K562 (cell line): Measurements from ENCODE around the gene SRGN. TPM values are rescaled to one million over a fixed set of nuclear protein-coding genes. Genes with fewer than 3 reads are reported as not detected.

Experiments used
- ADNP ChIP-seq: fragments of 200-800 bp; sonication (Bioruptor generic); IDR thresholded peaks from 2 replicates; pipeline ENCODE4 v1.6.1; 2016; ENCODE audit warnings: missing genetic modification characterization, missing compliant biosample characterization
- BCL6 ChIP-seq: fragments of 250-450 bp; sonication (Bioruptor Pico); IDR thresholded peaks from 2 replicates; pipeline ENCODE4 v1.4.0; 2020
- CBX2 ChIP-seq: fragments of 200-600 bp; sonication (generic); IDR thresholded peaks from one replicate; pipeline ENCODE4 v1.6.1; 2012; ENCODE audit warnings: mild to moderate bottlenecking, low read length, inconsistent platforms; ENCODE audit not compliant: insufficient read depth, poor library complexity, severe bottlenecking
- CREB1 ChIP-seq, 2 experiments: sonication (generic) in 1 of 2; formaldehyde crosslinking in 1 of 2; IDR thresholded peaks; 2 replicates each; pipeline versions ENCODE4 v1.6.1 to v1.8.0; 2012 to 2022; ENCODE audit warnings: inconsistent platforms in 1 of 2, mild to moderate bottlenecking in 1 of 2, missing genetic modification reagents in 1 of 2, moderate library complexity in 1 of 2
- DNMT1 ChIP-seq: fragments of 450-650 bp; IDR thresholded peaks from 2 replicates; pipeline ENCODE4 v1.6.1; 2016; ENCODE audit warnings: antibody characterized with exemption, mild to moderate bottlenecking
- E2F1 ChIP-seq: sonication (generic); formaldehyde crosslinking; IDR thresholded peaks from 2 replicates; pipeline ENCODE4 v1.8.1; 2023; ENCODE audit warnings: mild to moderate bottlenecking, missing genetic modification reagents, moderate library complexity
- FOXJ2 ChIP-seq: fragments of 200-800 bp; sonication (Bioruptor generic); IDR thresholded peaks from 2 replicates; pipeline ENCODE4 v1.6.1; 2016; ENCODE audit warnings: missing genetic modification characterization, missing compliant biosample characterization
- HMBOX1 ChIP-seq: sonication (generic); IDR thresholded peaks from 2 replicates; pipeline ENCODE4 v1.6.1; 2016
- HMGN3 ChIP-seq: IDR thresholded peaks from 2 replicates; pipeline ENCODE4 v1.6.1; 2011; ENCODE audit warnings: borderline replicate concordance, low read depth, mild to moderate bottlenecking, mixed read lengths, low read length; ENCODE audit not compliant: insufficient read length; ENCODE audit errors: extremely low read depth
- ILK ChIP-seq: fragments of 450-650 bp; IDR thresholded peaks from 2 replicates; pipeline ENCODE4 v1.6.1; 2016; ENCODE audit warnings: missing genetic modification characterization, low read depth, mild to moderate bottlenecking, missing compliant biosample characterization, moderate library complexity, borderline replicate concordance
- KDM5B ChIP-seq: fragments of 200-600 bp; sonication (generic); IDR thresholded peaks from 2 replicates; pipeline ENCODE4 v1.6.1; 2012; ENCODE audit warnings: low read depth, mild to moderate bottlenecking, moderate library complexity, low read length, control low read depth, inconsistent platforms; ENCODE audit not compliant: insufficient replicate concordance
- LCOR ChIP-seq: sonication (generic); formaldehyde crosslinking; IDR thresholded peaks from 2 replicates; pipeline ENCODE4 v1.8.0; 2022; ENCODE audit warnings: mild to moderate bottlenecking, missing genetic modification reagents
- MTA2 ChIP-seq: fragments of 450-650 bp; IDR thresholded peaks from 2 replicates; pipeline ENCODE4 v1.6.1; 2016; ENCODE audit warnings: low read depth
- MYNN ChIP-seq, 2 experiments: sonication (generic); formaldehyde crosslinking in 1 of 2; IDR thresholded peaks; 2 replicates each; pipeline versions ENCODE4 v1.5.0 to v1.6.1; 2016 to 2020; ENCODE audit warnings: antibody characterized with exemption in 1 of 2, missing genetic modification reagents in 1 of 2
- NUFIP1 ChIP-seq: fragments of 450-650 bp; IDR thresholded peaks from 2 replicates; pipeline ENCODE4 v1.6.1; 2018; ENCODE audit not compliant: partially characterized antibody
- PURB ChIP-seq: sonication (generic); formaldehyde crosslinking; IDR thresholded peaks from 2 replicates; pipeline ENCODE4 v1.9.0; 2021; ENCODE audit warnings: low read depth, mild to moderate bottlenecking, missing genetic modification reagents
- RAD21 ChIP-seq, 2 experiments: fragments of 250-450 bp in 1 of 2; fragments of 450-650 bp in 1 of 2; sonication (Bioruptor Pico) in 1 of 2; formaldehyde crosslinking in 1 of 2; IDR thresholded peaks in 1 of 2; conservative IDR thresholded peaks in 1 of 2; 2 replicates each; pipeline versions ENCODE4 v1.4.0 to v1.8.0; 2020 to 2022; ENCODE audit warnings: mild to moderate bottlenecking in 2 of 2, moderate library complexity in 1 of 2
- RB1 ChIP-seq: fragments of 450-650 bp; IDR thresholded peaks from 2 replicates; pipeline ENCODE4 v1.6.1; 2017; ENCODE audit warnings: low read depth, mild to moderate bottlenecking
- RCOR1 ChIP-seq, 2 experiments: IDR thresholded peaks; 2 replicates each; pipeline ENCODE4 v1.6.1; 2012; ENCODE audit warnings: low read depth in 2 of 2, low read length in 2 of 2, borderline replicate concordance in 1 of 2, improper control_type of control experiment in 1 of 2
- SAP30 ChIP-seq: fragments of 200-600 bp; sonication (generic); IDR thresholded peaks from 2 replicates; pipeline ENCODE4 v1.6.1; 2012; ENCODE audit warnings: borderline replicate concordance, low read depth, mild to moderate bottlenecking, moderate library complexity, low read length, control low read depth, inconsistent platforms; ENCODE audit not compliant: insufficient read depth, poor library complexity, severe bottlenecking
- STAT5A ChIP-seq: IDR thresholded peaks from 2 replicates; pipeline ENCODE4 v1.6.1; 2012; ENCODE audit warnings: low read length, inconsistent platforms, borderline replicate concordance
- TRIM28 ChIP-seq: fragments of 450-650 bp; IDR thresholded peaks from 2 replicates; pipeline ENCODE4 v1.6.1; 2017
- TSC22D4 ChIP-seq: fragments of 450-650 bp; IDR thresholded peaks from 2 replicates; pipeline ENCODE4 v1.6.1; 2016; ENCODE audit warnings: missing genetic modification characterization, missing biosample characterization, control low read depth
- VEZF1 ChIP-seq: fragments of 200-800 bp; sonication (Bioruptor generic); IDR thresholded peaks from 2 replicates; pipeline ENCODE4 v1.6.1; 2017; ENCODE audit warnings: missing genetic modification characterization, missing compliant biosample characterization
- polyA plus RNA-seq, 8 experiments: library from polyadenylated mRNA; depleted of rRNA in 4 of 8; stranded (reverse) in 5 of 8; unstranded in 3 of 8; fragments of >200 nt; fragmentation: Nextera tagmentation in 2 of 8; fragmentation: Illumina TruSeq in 1 of 8; extraction: Ambion mirVana in 2 of 8; extraction: Trizol in 1 of 8; gene quantifications; 2 replicates each; pipeline versions ENCODE4 v1.2.1 to v1.2.3, GENCODE V29; 2011 to 2014; ENCODE audit warnings: inconsistent platforms in 1 of 8, missing spikeins in 1 of 8
- total RNA-seq, 7 experiments: library from RNA; depleted of rRNA in 6 of 7; stranded (reverse); fragments of >200 nt in 6 of 7; fragmentation: Illumina TruSeq in 2 of 7; extraction: Trizol in 2 of 7; gene quantifications; 2 replicates each; pipeline versions ENCODE4 v1.2.1 to v1.2.3, GENCODE V29; 2011 to 2021; ENCODE audit warnings: low replicate concordance in 1 of 7

Gene SRGN
- total and polyA plus RNA-seq, 9 of the 15 experiments (the other 6 are each of a cell fraction or from before 2014, with no cell fraction given): 136 to 304 (median 180) TPM

GRCh38 chr10:69123747-69124562, 36.1 kb downstream of the SRGN start, which contains the start of gene VPS26A (continued):
- no peak for TF ChIP-seq RCOR1 (IDR thresholded peaks at IDR 0.05; ENCODE audit: borderline replicate concordance in 1 of 2, low read depth in 2 of 2, low read length in 2 of 2)
- no peak for TF ChIP-seq TRIM28
- no peak for TF ChIP-seq NUFIP1
- TF ChIP-seq TSC22D4 (tag): no peak
- TF ChIP-seq DNMT1: no peak
- TF ChIP-seq E2F1 (CRISPR knock-in tag): peak; percentile 75; the same call in 1 of the 2 replicates
- TF ChIP-seq KDM5B: peak; percentile 97
- TF ChIP-seq ILK (tag): no peak
- peak; percentile 92 for TF ChIP-seq RB1
- peak; percentile 45 for TF ChIP-seq CREB1 (IDR thresholded peaks at IDR 0.05)
- TF ChIP-seq CREB1 (CRISPR knock-in tag; IDR thresholded peaks at IDR 0.05): no peak
- TF ChIP-seq MYNN (IDR thresholded peaks at IDR 0.05): no peak
- TF ChIP-seq MYNN (CRISPR knock-in tag; IDR thresholded peaks at IDR 0.05): no peak
- TF ChIP-seq MTA2: no peak
- peak; percentile 7; the same call in 1 of the 2 replicates for TF ChIP-seq FOXJ2
- no peak for TF ChIP-seq LCOR
- no peak for TF ChIP-seq BCL6
- no peak for TF ChIP-seq STAT5A
- peak; percentile 95 for TF ChIP-seq VEZF1 (CRISPR knock-in tag)
- TF ChIP-seq RAD21 (CRISPR knock-in tag; conservative IDR thresholded peaks at IDR 0.05 in 1 of 2, IDR thresholded peaks at IDR 0.05 in 1 of 2): peak in 1 of 2 experiments; percentile 60; a peak in 2 of 4 replicates
- no peak for TF ChIP-seq ADNP (tag)
- TF ChIP-seq CBX2: no peak
- TF ChIP-seq SAP30: peak; percentile 69
- 0 out of 2 replicates have a peak, but pooled peaks have one; percentile 15 for TF ChIP-seq HMBOX1
- TF ChIP-seq HMGN3: peak; percentile 59
- TF ChIP-seq PURB (CRISPR knock-in tag): no peak
